Spleen (tissue), 11 donors: ENCODE data around the gene MOB2. TPM values are rescaled to one million over a fixed set of nuclear protein-coding genes. Genes with fewer than 3 reads are reported as not detected.

Experiments used
- DNase-seq: peaks from one replicate; pipeline ENCODE4 v3.0.0-alpha.2; 2020
- H3K27ac ChIP-seq, 8 donors: fragments of 200-600 bp; sonication (generic) in 7 of 8; 1 replicate in 4 of 8; 2 replicates in 4 of 8; pipeline versions ENCODE4 v1.5.0 to v1.8.0; 2016 to 2021; ENCODE audit warnings: inconsistent platforms in 4 of 8, mild to moderate bottlenecking in 4 of 8, moderate library complexity in 1 of 8
- H3K27me3 ChIP-seq, 7 donors: fragments of 200-600 bp; sonication (generic) in 6 of 7; replicated peaks in 1 of 7; 1 replicate in 4 of 7; 2 replicates in 3 of 7; pipeline versions ENCODE4 v1.5.0 to v1.8.0; 2016 to 2021; ENCODE audit warnings: inconsistent platforms in 3 of 7, mild to moderate bottlenecking in 1 of 7
- H3K36me3 ChIP-seq, 6 donors: fragments of 200-600 bp; sonication (generic) in 5 of 6; 1 replicate in 4 of 6; 2 replicates in 2 of 6; pipeline versions ENCODE4 v1.5.0 to v1.8.0; 2016 to 2021; ENCODE audit warnings: inconsistent platforms in 2 of 6
- H3K4me1 ChIP-seq, 6 donors: fragments of 200-600 bp; sonication (generic) in 5 of 6; 1 replicate in 3 of 6; 2 replicates in 3 of 6; pipeline versions ENCODE4 v1.5.0 to v1.8.0; 2016 to 2021; ENCODE audit warnings: inconsistent platforms in 3 of 6
- H3K4me3 ChIP-seq, 8 donors: fragments of 200-600 bp; sonication (generic) in 7 of 8; 1 replicate in 4 of 8; 2 replicates in 4 of 8; pipeline versions ENCODE4 v1.5.0 to v1.8.0; 2016 to 2021; ENCODE audit warnings: inconsistent platforms in 4 of 8, mild to moderate bottlenecking in 4 of 8, moderate library complexity in 2 of 8
- H3K9me3 ChIP-seq, 8 donors: fragments of 200-600 bp; sonication (generic) in 7 of 8; 1 replicate in 4 of 8; 2 replicates in 4 of 8; pipeline versions ENCODE4 v1.5.0 to v1.8.0; 2016 to 2021; ENCODE audit warnings: inconsistent platforms in 4 of 8
- POLR2A ChIP-seq, 3 donors: fragments of 450-650 bp; IDR thresholded peaks; one replicate each; pipeline ENCODE4 v1.5.1; 2017; ENCODE audit warnings: antibody characterized with exemption in 3 of 3, mild to moderate bottlenecking in 1 of 3
- POLR2AphosphoS5 ChIP-seq, 3 donors: sonication (generic); formaldehyde crosslinking; IDR thresholded peaks; one replicate each; pipeline ENCODE4 v1.5.1; 2017; ENCODE audit warnings: antibody characterized with exemption in 3 of 3
- WGBS, 5 donors: extraction: QIAGEN DNeasy Blood & Tissue Kit in 3 of 5; methylation state at CpG; one replicate each; pipeline versions ENCODE4 v1.1.5 to v1.1.7; 2013 to 2018; 5-methylcytosine and 5-hydroxymethylcytosine counted together
- intact Hi-C: fragments of 100-400 bp; cut with DNase I; formaldehyde crosslinking; loops from one replicate; pipeline ENCODE4 v1.15.0; 2023; ENCODE audit warnings: low total_unique reads
- polyA plus RNA-seq, 3 donors: library from polyadenylated mRNA; stranded (reverse); fragments of 200-250 nt; gene quantifications; one replicate each; pipeline ENCODE4 v1.2.1, GENCODE V29; 2013
- total RNA-seq, 7 donors: library from RNA; depleted of rRNA in 3 of 7; stranded (reverse); fragments of >200 nt in 3 of 7; fragmentation: NEBNext Ultra II Directional in 4 of 7; extraction: Animal tissue kit (Norgen Biotek cat#: 25700) in 4 of 7; gene quantifications; one replicate each; pipeline versions ENCODE4 v1.1.0 to v1.2.1, GENCODE V29; 2016 to 2021
- TF ChIP-seq, protein P1 (sequence below), 11 experiments: fragments of 200-600 bp in 7 of 11; fragments of 450-650 bp in 4 of 11; sonication (generic) in 4 of 11; IDR thresholded peaks in 8 of 11; conservative IDR thresholded peaks in 3 of 11; 1 replicate in 7 of 11; 2 replicates in 4 of 11; pipeline versions ENCODE4 v1.4.0 to v1.8.0; 2016 to 2021; ENCODE audit warnings: antibody characterized with exemption in 11 of 11, inconsistent platforms in 4 of 11, mild to moderate bottlenecking in 1 of 11
- donor health status: healthy with polysubstance abuse.
- donor health status: DM: no; HTN: no; CAD: no; lungs with moderate emphysema.
- donor health status: DM: no; HTN: no; CAD: no.
- donor health status: Bipolar disorder and iron deficiency.
- donor health status: healthy.
- donor health status: DM: no; HTN: no; CAD: no.
- donor health status: DM: yes; HTN: yes; CAD: no.

Gene MOB2
- total and polyA plus RNA-seq, 10 donors: 28.1 to 51.5 (median 41.5) TPM

GRCh38 chr11:1500466-1501420 lies 14.2 kb upstream of the MOB2 start:
- DNase-seq: peak; percentile 51
- H3K9me3 ChIP-seq: peaks cover 0 to under 1% (median 0%) of the 10 kb centered on the region in 8 donors
- intact Hi-C loops: no loop called here

GRCh38 chr11:1499899-1500298 lies 13.3 kb upstream of the MOB2 start:
- no peaks in the 10 kb centered on the region for H3K27me3 ChIP-seq
- no peak overlapping the region for H3K4me3 ChIP-seq
- peaks cover 0 to 4% (median 0%) of the 10 kb centered on the region in 8 donors for H3K9me3 ChIP-seq
- H3K4me1 ChIP-seq: peaks cover 25 to 69% (median 41%) of the 10 kb centered on the region in 6 donors
- H3K36me3 ChIP-seq: peaks cover 0 to 48% (median 3%) of the 10 kb centered on the region in 6 donors
- TF ChIP-seq POLR2A (IDR thresholded peaks at IDR 0.05) (no peak), POLR2AphosphoS5 (IDR thresholded peaks at IDR 0.05) (peak in 1 of 3 donors; percentile 10)
- intact Hi-C loops: no loop called here
- DNase-seq: peak; percentile 33
- 97 to 99% (median 97%) methylated on average over 14 of the region's 14 CpGs for WGBS, 5 donors
- H3K27ac ChIP-seq: no peak overlapping the region

More at GRCh38 chr11:1500466-1501420, 14.2 kb upstream of the MOB2 start:
- H3K4me3 ChIP-seq: no peak overlapping the region
- TF ChIP-seq POLR2AphosphoS5 (IDR thresholded peaks at IDR 0.05) (no peak), POLR2A (IDR thresholded peaks at IDR 0.05) (no peak)
- TF ChIP-seq, protein P1, sequence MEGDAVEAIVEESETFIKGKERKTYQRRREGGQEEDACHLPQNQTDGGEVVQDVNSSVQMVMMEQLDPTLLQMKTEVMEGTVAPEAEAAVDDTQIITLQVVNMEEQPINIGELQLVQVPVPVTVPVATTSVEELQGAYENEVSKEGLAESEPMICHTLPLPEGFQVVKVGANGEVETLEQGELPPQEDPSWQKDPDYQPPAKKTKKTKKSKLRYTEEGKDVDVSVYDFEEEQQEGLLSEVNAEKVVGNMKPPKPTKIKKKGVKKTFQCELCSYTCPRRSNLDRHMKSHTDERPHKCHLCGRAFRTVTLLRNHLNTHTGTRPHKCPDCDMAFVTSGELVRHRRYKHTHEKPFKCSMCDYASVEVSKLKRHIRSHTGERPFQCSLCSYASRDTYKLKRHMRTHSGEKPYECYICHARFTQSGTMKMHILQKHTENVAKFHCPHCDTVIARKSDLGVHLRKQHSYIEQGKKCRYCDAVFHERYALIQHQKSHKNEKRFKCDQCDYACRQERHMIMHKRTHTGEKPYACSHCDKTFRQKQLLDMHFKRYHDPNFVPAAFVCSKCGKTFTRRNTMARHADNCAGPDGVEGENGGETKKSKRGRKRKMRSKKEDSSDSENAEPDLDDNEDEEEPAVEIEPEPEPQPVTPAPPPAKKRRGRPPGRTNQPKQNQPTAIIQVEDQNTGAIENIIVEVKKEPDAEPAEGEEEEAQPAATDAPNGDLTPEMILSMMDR (IDR thresholded peaks at IDR 0.05 in 8 of 11, conservative IDR thresholded peaks at IDR 0.05 in 3 of 11): no peak
- WGBS, 5 donors: 92 to 96% (median 94%) methylated on average over 27 to 28 of the region's 28 CpGs
- no peak overlapping the region for H3K27ac ChIP-seq
- H3K27me3 ChIP-seq: no peaks in the 10 kb centered on the region
- peaks cover 25 to 77% (median 49%) of the 10 kb centered on the region in 6 donors for H3K4me1 ChIP-seq
- H3K36me3 ChIP-seq: peaks cover 0 to 48% (median 3%) of the 10 kb centered on the region in 6 donors

GRCh38 chr11:1499261-1499890 lies 12.8 kb upstream of the MOB2 start:
- WGBS, 5 donors: 90 to 96% (median 90%) methylated on average over 23 to 28 of the region's 28 CpGs
- no peak for TF ChIP-seq POLR2A (IDR thresholded peaks at IDR 0.05)
- TF ChIP-seq POLR2AphosphoS5 (IDR thresholded peaks at IDR 0.05): peak in 1 of 3 donors; percentile 18
- DNase-seq: peak; percentile 68
- H3K36me3 ChIP-seq: peaks cover 0 to 44% (median 3%) of the 10 kb centered on the region in 6 donors
- H3K27ac ChIP-seq: no peak overlapping the region
- peaks cover 0 to 4% (median 0%) of the 10 kb centered on the region in 8 donors for H3K9me3 ChIP-seq
- H3K4me1 ChIP-seq: peaks cover 25 to 69% (median 38%) of the 10 kb centered on the region in 6 donors
- no peak overlapping the region for H3K4me3 ChIP-seq
- H3K27me3 ChIP-seq: no peaks in the 10 kb centered on the region
- intact Hi-C loops: no loop called here

DNA sequence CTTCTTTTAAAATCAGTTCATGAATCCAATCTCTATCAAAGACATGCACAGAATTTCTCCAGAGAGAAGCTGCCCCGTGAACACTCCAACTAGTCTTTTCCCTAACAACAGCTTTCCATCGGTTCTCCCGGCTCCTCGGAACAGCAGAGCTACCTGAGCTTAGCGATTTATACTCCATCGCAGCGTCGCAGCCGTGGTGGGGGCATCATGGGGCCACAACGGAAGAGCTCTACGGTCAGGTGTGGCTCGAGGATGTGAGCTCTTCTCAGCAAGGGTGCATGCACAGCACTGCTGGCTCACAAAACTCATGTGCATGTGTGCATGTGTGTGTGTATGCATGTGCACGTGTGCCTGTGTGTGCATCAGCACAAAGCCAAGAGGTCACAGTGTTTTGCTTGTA lies 11.7 kb upstream of the MOB2 start:
- Histone ChIP-seq H3K27ac (peak overlapping the region in 5 of 8 donors; percentile 28 to 48 (median 34)), H3K36me3 (peaks cover 0 to 35% (median 3%) of the 10 kb centered on the region in 6 donors), H3K4me3 (no peak overlapping the region), H3K4me1 (peaks cover 15 to 69% (median 38%) of the 10 kb centered on the region in 6 donors), H3K9me3 (peaks cover 0 to 4% (median 0%) of the 10 kb centered on the region in 8 donors), H3K27me3 (no peaks in the 10 kb centered on the region)
- intact Hi-C loops: no loop called here
- 92 to 97% (median 95%) methylated on average over 13 of the region's 13 CpGs for WGBS, 5 donors
- TF ChIP-seq, protein P1 (IDR thresholded peaks at IDR 0.05 in 8 of 11, conservative IDR thresholded peaks at IDR 0.05 in 3 of 11): no peak
- no peak for TF ChIP-seq POLR2A (IDR thresholded peaks at IDR 0.05)
- TF ChIP-seq POLR2AphosphoS5 (IDR thresholded peaks at IDR 0.05): no peak
- DNase-seq: peak; percentile 29
